OCI-LY1 (cell line): ENCODE data around the gene DLGAP3.
A peak's percentile ranks its signal among the peaks of the same experiment; 100 is the strongest.

ENCODE experiments used
- H2AFZ ChIP-seq: fragments of 200-600 bp; sonication (generic), shearing (Covaris generic); 2 replicates; pipeline ENCODE4 v1.6.0; 2014; ENCODE audit warnings: antibody characterized with exemption, mild to moderate bottlenecking, low read length
- H3F3A ChIP-seq: fragments of 200-600 bp; sonication (generic), shearing (Covaris generic); 2 replicates; pipeline ENCODE4 v1.6.0; 2014; ENCODE audit warnings: mild to moderate bottlenecking, antibody characterized with exemption, low read length, moderate library complexity; ENCODE audit not compliant: insufficient read depth
- H3K27ac ChIP-seq: fragments of 200-600 bp; sonication (generic); 2 replicates; pipeline ENCODE4 v1.5.1; 2014; ENCODE audit warnings: low read length, mixed run types, mild to moderate bottlenecking, low read depth; ENCODE audit not compliant: poor library complexity, severe bottlenecking
- H3K27me3 ChIP-seq: fragments of 200-600 bp; sonication (generic); 2 replicates; pipeline ENCODE4 v1.6.0; 2014; ENCODE audit warnings: antibody characterized with exemption, mild to moderate bottlenecking, low read length, moderate library complexity; ENCODE audit not compliant: insufficient read depth
- H3K36me3 ChIP-seq: fragments of 200-600 bp; sonication (generic); 2 replicates; pipeline ENCODE4 v1.6.1; 2014; ENCODE audit warnings: mild to moderate bottlenecking, antibody characterized with exemption, low read length, moderate library complexity, mixed read lengths; ENCODE audit not compliant: insufficient read depth
- H3K4me1 ChIP-seq: fragments of 200-600 bp; sonication (generic); 2 replicates; pipeline ENCODE4 v1.5.1; 2014; ENCODE audit warnings: mild to moderate bottlenecking, low read length, moderate library complexity; ENCODE audit not compliant: insufficient read depth, severe bottlenecking
- H3K4me2 ChIP-seq: fragments of 200-600 bp; sonication (generic), shearing (Covaris generic); 2 replicates; pipeline ENCODE4 v1.6.1; 2014; ENCODE audit warnings: low read length
- H3K4me3 ChIP-seq: fragments of 200-600 bp; sonication (generic); 2 replicates; pipeline ENCODE4 v1.5.1; 2014; ENCODE audit warnings: low read length, low read depth, mild to moderate bottlenecking, mixed read lengths; ENCODE audit not compliant: poor library complexity, severe bottlenecking
- H3K79me2 ChIP-seq: fragments of 200-600 bp; shearing (Covaris generic); 2 replicates; pipeline ENCODE4 v1.6.1; 2016; ENCODE audit warnings: mixed run types, low read length, mixed read lengths; ENCODE audit not compliant: insufficient read depth
- H3K9ac ChIP-seq: fragments of 200-600 bp; sonication (generic), shearing (Covaris generic); 2 replicates; pipeline ENCODE4 v1.6.1; 2014; ENCODE audit warnings: mild to moderate bottlenecking, low read length, mixed read lengths
- H3K9me2 ChIP-seq: fragments of 200-600 bp; sonication (generic), shearing (Covaris generic); 2 replicates; pipeline ENCODE4 v1.6.1; 2014; ENCODE audit warnings: low read depth, mild to moderate bottlenecking, low read length, mixed read lengths
- H3K9me3 ChIP-seq: fragments of 200-600 bp; shearing (Covaris generic); 2 replicates; pipeline ENCODE4 v1.6.1; 2014; ENCODE audit warnings: low read length, mixed read lengths
- H4K20me1 ChIP-seq: fragments of 200-600 bp; sonication (generic), shearing (Covaris generic); 2 replicates; pipeline ENCODE4 v1.6.0; 2016; ENCODE audit warnings: mild to moderate bottlenecking, low read length; ENCODE audit not compliant: insufficient read depth
- CTCF ChIP-seq: fragments of 200-600 bp; sonication (generic), shearing (Covaris generic); IDR thresholded peaks from 2 replicates; pipeline ENCODE4 v1.5.1; 2017; ENCODE audit warnings: mild to moderate bottlenecking, antibody characterized with exemption, low read length, moderate library complexity, mixed read lengths
- EZH2 ChIP-seq: fragments of 200-600 bp; sonication (generic), shearing (Covaris generic); IDR thresholded peaks from 2 replicates; pipeline ENCODE4 v1.8.0; 2017; ENCODE audit warnings: borderline replicate concordance, mixed run types, mild to moderate bottlenecking, antibody characterized with exemption, low read length, moderate library complexity, mixed read lengths

DLGAP3 gene

DNA sequence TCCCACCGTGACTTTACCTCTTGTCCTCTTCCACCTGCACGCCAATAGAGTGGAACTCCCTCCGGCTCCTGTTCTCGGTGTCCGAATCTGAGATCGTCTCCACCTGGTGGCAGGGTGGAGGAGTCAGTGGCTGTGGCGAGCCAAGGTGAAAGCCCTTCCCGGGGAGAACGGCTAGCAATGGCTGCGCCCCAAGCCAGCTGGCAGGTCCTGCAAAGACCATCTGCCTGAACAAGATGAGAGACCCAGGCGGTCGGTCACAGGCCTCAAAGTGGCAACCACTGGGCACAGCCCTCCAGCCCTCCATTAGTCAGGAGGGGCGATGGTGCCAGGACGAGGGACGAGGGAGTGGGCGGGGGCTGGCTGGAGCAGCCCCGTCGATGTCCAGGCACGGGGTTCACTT is 44.5 kb downstream of the DLGAP3 start:
- H3K9ac ChIP-seq = no peak overlapping the region
- H3K4me3 ChIP-seq = peak overlapping the region; percentile 47
- peak overlapping the region; percentile 49 for H3K4me2 ChIP-seq
- H3K4me1 ChIP-seq = peaks cover 10% of the 10 kb centered on the region
- H3K79me2 ChIP-seq = no peaks in the 10 kb centered on the region
- TF ChIP-seq CTCF (peak; percentile 39; the same call in 1 of the 2 replicates), EZH2 (no peak)
- no peak overlapping the region for H2AFZ ChIP-seq
- H3F3A ChIP-seq = no peaks in the 10 kb centered on the region
- no peaks in the 10 kb centered on the region; the same call in 1 of the 2 replicates for H3K36me3 ChIP-seq
- no peaks in the 10 kb centered on the region for H4K20me1 ChIP-seq
- peaks cover 9% of the 10 kb centered on the region for H3K27me3 ChIP-seq
- H3K9me3 ChIP-seq = no peaks in the 10 kb centered on the region
- no peaks in the 10 kb centered on the region for H3K9me2 ChIP-seq
- no peak overlapping the region for H3K27ac ChIP-seq

- peaks cover 10% of the 10 kb centered on the region for H3K4me1 ChIP-seq
- H3K79me2 ChIP-seq = no peaks in the 10 kb centered on the region
- no peak overlapping the region for H3K4me2 ChIP-seq
- no peak for TF ChIP-seq EZH2
- no peak for TF ChIP-seq CTCF
- peaks cover 9% of the 10 kb centered on the region for H3K27me3 ChIP-seq
- no peaks in the 10 kb centered on the region for H3F3A ChIP-seq
- H3K9me3 ChIP-seq = no peaks in the 10 kb centered on the region
- H3K36me3 ChIP-seq = no peaks in the 10 kb centered on the region; the same call in 1 of the 2 replicates
- H2AFZ ChIP-seq = no peak overlapping the region
- no peak overlapping the region for H3K27ac ChIP-seq
- H3K9ac ChIP-seq = no peak overlapping the region
- H4K20me1 ChIP-seq = no peaks in the 10 kb centered on the region
- no peak overlapping the region for H3K4me3 ChIP-seq
- no peaks in the 10 kb centered on the region for H3K9me2 ChIP-seq
These were observed 44.9 kb downstream of the DLGAP3 start for GRCh38 chr1:34884536-34884935.

- no peaks in the 10 kb centered on the region for H3F3A ChIP-seq
- no peaks in the 10 kb centered on the region for H3K4me1 ChIP-seq
- TF ChIP-seq EZH2 = no peak
- peaks cover 5% of the 10 kb centered on the region for H3K27me3 ChIP-seq
- no peak overlapping the region for H3K4me2 ChIP-seq
- H2AFZ ChIP-seq = no peak overlapping the region
- H3K4me3 ChIP-seq = no peak overlapping the region
- no peak overlapping the region for H3K27ac ChIP-seq
- no peaks in the 10 kb centered on the region for H3K79me2 ChIP-seq
- H3K36me3 ChIP-seq = no peaks in the 10 kb centered on the region; the same call in 1 of the 2 replicates
- no peaks in the 10 kb centered on the region for H3K9me2 ChIP-seq
- H3K9ac ChIP-seq = no peak overlapping the region
- no peaks in the 10 kb centered on the region for H3K9me3 ChIP-seq
- no peaks in the 10 kb centered on the region for H4K20me1 ChIP-seq
These were observed 50.2 kb downstream of the DLGAP3 start for GRCh38 chr1:34879230-34879629.

- Histone ChIP-seq H3K4me2 (no peak overlapping the region), H2AFZ (no peak overlapping the region), H3K27me3 (peaks cover 11% of the 10 kb centered on the region), H3K9ac (no peak overlapping the region), H3K79me2 (no peaks in the 10 kb centered on the region), H3K9me3 (no peaks in the 10 kb centered on the region), H4K20me1 (no peaks in the 10 kb centered on the region), H3K36me3 (no peaks in the 10 kb centered on the region; the same call in 1 of the 2 replicates), H3K27ac (no peak overlapping the region), H3K4me1 (no peaks in the 10 kb centered on the region), H3K4me3 (no peak overlapping the region), H3K9me2 (no peaks in the 10 kb centered on the region), H3F3A (no peaks in the 10 kb centered on the region)
- TF ChIP-seq CTCF (no peak), EZH2 (no peak)
These were observed 53.0 kb downstream of the DLGAP3 start for GRCh38 chr1:34876406-34876805.
